ENCODE results near the gene CPN1. TPM values are rescaled to one million over a fixed set of nuclear protein-coding genes. Genes with fewer than 3 reads are reported as not detected.

CPN1 gene
- total RNA-seq, 2 experiments from 2014 or later, result not detected

DNA sequence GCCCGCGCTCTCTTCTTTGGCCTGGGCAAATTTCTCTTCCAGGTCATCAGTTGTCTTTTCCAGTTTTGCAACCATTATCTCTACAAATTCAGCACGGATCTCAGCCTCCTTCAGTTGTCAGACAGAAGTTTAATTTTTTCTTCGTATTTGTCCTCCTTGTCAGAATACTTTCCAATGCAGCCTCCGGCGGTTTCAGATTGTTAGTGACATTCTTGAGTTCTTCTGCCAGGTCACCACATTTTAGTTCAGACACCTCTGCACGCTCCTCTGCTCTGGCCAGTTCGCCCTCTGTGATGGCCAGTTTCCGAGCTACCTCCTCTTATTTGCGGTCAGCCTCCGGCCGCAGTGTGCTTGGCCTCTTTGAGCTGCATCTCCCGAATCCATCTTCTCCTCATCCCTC, 32.8 kb upstream of the CPN1 start:
- Mint-ChIP-seq H3K4me3 (no peak overlapping the region), H3K27ac (no peak overlapping the region), H3K9me3 (no peaks in the 10 kb centered on the region), H3K27me3 (peaks cover 41% of the 10 kb centered on the region), H3K36me3 (ENCODE audit: low read depth) (no peaks in the 10 kb centered on the region), H3K4me1 (ENCODE audit: low read depth) (no peaks in the 10 kb centered on the region)
- Histone ChIP-seq H3K4me3 (ENCODE audit: low read length) (no peak overlapping the region), H3K36me3 (ENCODE audit: insufficient read depth, low read length) (no peaks in the 10 kb centered on the region), H3K4me1 (ENCODE audit: insufficient read depth, low read length) (no peaks in the 10 kb centered on the region), H3K27ac (ENCODE audit: low read depth in 1 of 2, low read length in 2 of 2) (no peak overlapping the region), H3K27me3 (ENCODE audit: control insufficient read depth in 1 of 2, insufficient read depth in 2 of 2, low read length in 2 of 2) (peaks cover 10 to 12% of the 10 kb centered on the region in 2 experiments), H3K9me3 (ENCODE audit: control insufficient read depth in 1 of 2, insufficient read depth in 1 of 2, low read length in 2 of 2) (peaks cover 0 to 4% of the 10 kb centered on the region in 2 experiments)
- POLR2A ChIA-PET, result no interaction called here
- CTCF ChIA-PET, result no interaction called here
- TF ChIP-seq, protein P1, sequence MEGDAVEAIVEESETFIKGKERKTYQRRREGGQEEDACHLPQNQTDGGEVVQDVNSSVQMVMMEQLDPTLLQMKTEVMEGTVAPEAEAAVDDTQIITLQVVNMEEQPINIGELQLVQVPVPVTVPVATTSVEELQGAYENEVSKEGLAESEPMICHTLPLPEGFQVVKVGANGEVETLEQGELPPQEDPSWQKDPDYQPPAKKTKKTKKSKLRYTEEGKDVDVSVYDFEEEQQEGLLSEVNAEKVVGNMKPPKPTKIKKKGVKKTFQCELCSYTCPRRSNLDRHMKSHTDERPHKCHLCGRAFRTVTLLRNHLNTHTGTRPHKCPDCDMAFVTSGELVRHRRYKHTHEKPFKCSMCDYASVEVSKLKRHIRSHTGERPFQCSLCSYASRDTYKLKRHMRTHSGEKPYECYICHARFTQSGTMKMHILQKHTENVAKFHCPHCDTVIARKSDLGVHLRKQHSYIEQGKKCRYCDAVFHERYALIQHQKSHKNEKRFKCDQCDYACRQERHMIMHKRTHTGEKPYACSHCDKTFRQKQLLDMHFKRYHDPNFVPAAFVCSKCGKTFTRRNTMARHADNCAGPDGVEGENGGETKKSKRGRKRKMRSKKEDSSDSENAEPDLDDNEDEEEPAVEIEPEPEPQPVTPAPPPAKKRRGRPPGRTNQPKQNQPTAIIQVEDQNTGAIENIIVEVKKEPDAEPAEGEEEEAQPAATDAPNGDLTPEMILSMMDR (IDR thresholded peaks at IDR 0.05), result no peak
- intact Hi-C loops (cut with DNase I, micrococcal nuclease), result no loop called here
- ATAC-seq (ENCODE audit: poor library complexity) (no peak), DNase-seq (no peak)

- Mint-ChIP-seq H3K4me1 (ENCODE audit: low read depth) (no peaks in the 10 kb centered on the region), H3K27me3 (peaks cover 23% of the 10 kb centered on the region), H3K27ac (no peak overlapping the region), H3K9me3 (no peaks in the 10 kb centered on the region), H3K36me3 (ENCODE audit: low read depth) (no peaks in the 10 kb centered on the region), H3K4me3 (no peak overlapping the region)
- Histone ChIP-seq H3K4me1 (ENCODE audit: insufficient read depth, low read length) (no peaks in the 10 kb centered on the region), H3K36me3 (ENCODE audit: insufficient read depth, low read length) (no peaks in the 10 kb centered on the region), H3K27me3 (ENCODE audit: control insufficient read depth in 1 of 2, insufficient read depth in 2 of 2, low read length in 2 of 2) (peaks cover 0 to 4% of the 10 kb centered on the region in 2 experiments), H3K4me3 (ENCODE audit: low read length) (no peak overlapping the region), H3K9me3 (ENCODE audit: control insufficient read depth in 1 of 2, insufficient read depth in 1 of 2, low read length in 2 of 2) (peaks cover 0 to 3% of the 10 kb centered on the region in 2 experiments), H3K27ac (ENCODE audit: low read depth in 1 of 2, low read length in 2 of 2) (no peak overlapping the region)
- DNase-seq (no peak), ATAC-seq (ENCODE audit: poor library complexity) (no peak)
- TF ChIP-seq, protein P1 (IDR thresholded peaks at IDR 0.05), result no peak
- ChIA-PET CTCF (interaction anchor here (0.9 kb wide), 1 partner anchor 8 kb away, joined by 3 read pairs; no protein-coding TSS in a partner anchor), POLR2A (no interaction called here)
- intact Hi-C loops (cut with DNase I, micrococcal nuclease), result no loop called here
Observed at GRCh38 chr10:100109670-100110069, 28.0 kb upstream of the CPN1 start.

GRCh38 chr10:100106865-100107264, 25.2 kb upstream of the CPN1 start:
- ATAC-seq (ENCODE audit: poor library complexity), result no peak
- Mint-ChIP-seq H3K36me3 (ENCODE audit: low read depth) (no peaks in the 10 kb centered on the region), H3K27ac (no peak overlapping the region), H3K4me1 (ENCODE audit: low read depth) (no peaks in the 10 kb centered on the region), H3K9me3 (no peaks in the 10 kb centered on the region), H3K27me3 (peaks cover 35% of the 10 kb centered on the region), H3K4me3 (no peak overlapping the region)
- Histone ChIP-seq H3K36me3 (ENCODE audit: insufficient read depth, low read length) (no peaks in the 10 kb centered on the region), H3K4me3 (ENCODE audit: low read length) (no peak overlapping the region), H3K9me3 (ENCODE audit: control insufficient read depth in 1 of 2, insufficient read depth in 1 of 2, low read length in 2 of 2) (no peaks in the 10 kb centered on the region), H3K27me3 (ENCODE audit: control insufficient read depth in 1 of 2, insufficient read depth in 2 of 2, low read length in 2 of 2) (peaks cover 0 to 7% of the 10 kb centered on the region in 2 experiments), H3K27ac (ENCODE audit: low read depth in 1 of 2, low read length in 2 of 2) (no peak overlapping the region), H3K4me1 (ENCODE audit: insufficient read depth, low read length) (no peaks in the 10 kb centered on the region)
- POLR2A ChIA-PET, result no interaction called here
- TF ChIP-seq, protein P1 (IDR thresholded peaks at IDR 0.05), result no peak
- DNase-seq, result no peak
- CTCF ChIA-PET, result no interaction called here
- intact Hi-C loops (cut with DNase I, micrococcal nuclease), result no loop called here
